Heart left ventricle (tissue), 16 donors: Measurements from ENCODE around the gene DKC1. TPM values are rescaled to one million over a fixed set of nuclear protein-coding genes. Genes with fewer than 3 reads are reported as not detected.

Experiments used
- ATAC-seq, 4 donors: fragments of 200-7000 bp; cut with Tn5 transposase; one replicate each; pipeline ENCODE4 v1.9.1; 2020 to 2022; ENCODE audit warnings: moderate library complexity in 4 of 4, mild to moderate bottlenecking in 3 of 4, moderate number of reproducible peaks in 1 of 4
- DNase-seq, 5 donors: peaks; one replicate each; pipeline ENCODE4 v3.0.0-alpha.2; 2020
- H3K27ac ChIP-seq, 12 donors: fragments of 200-600 bp; sonication (generic) in 4 of 12; one replicate each; pipeline versions ENCODE4 v1.5.0 to v1.8.0; 2016 to 2022; ENCODE audit warnings: mild to moderate bottlenecking in 2 of 12
- H3K27me3 ChIP-seq, 9 donors: fragments of 200-600 bp; sonication (generic) in 2 of 9; one replicate each; pipeline versions ENCODE4 v1.5.1 to v1.8.0; 2016 to 2022; ENCODE audit warnings: mild to moderate bottlenecking in 3 of 9
- H3K36me3 ChIP-seq, 9 donors: fragments of 200-600 bp; sonication (generic) in 2 of 9; one replicate each; pipeline versions ENCODE4 v1.5.0 to v1.8.0; 2018 to 2022; ENCODE audit warnings: mild to moderate bottlenecking in 2 of 9
- H3K4me1 ChIP-seq, 12 donors: fragments of 200-600 bp; sonication (generic) in 4 of 12; one replicate each; pipeline versions ENCODE4 v1.5.0 to v1.8.0; 2016 to 2022; ENCODE audit warnings: mild to moderate bottlenecking in 3 of 12
- H3K4me3 ChIP-seq, 12 donors: fragments of 200-600 bp; sonication (generic) in 4 of 12; one replicate each; pipeline versions ENCODE4 v1.5.0 to v1.8.0; 2017 to 2022; ENCODE audit warnings: mild to moderate bottlenecking in 9 of 12, moderate library complexity in 4 of 12
- H3K9me3 ChIP-seq, 12 donors: fragments of 200-600 bp; sonication (generic) in 4 of 12; one replicate each; pipeline versions ENCODE4 v1.5.0 to v1.8.0; 2016 to 2022; ENCODE audit warnings: mild to moderate bottlenecking in 1 of 12
- POLR2A ChIP-seq, 2 donors: fragments of 450-650 bp; IDR thresholded peaks; one replicate each; pipeline ENCODE4 v1.6.1; 2017; ENCODE audit warnings: antibody characterized with exemption in 2 of 2, mild to moderate bottlenecking in 2 of 2, moderate library complexity in 2 of 2
- WGBS, 4 donors: extraction: QIAGEN DNeasy Blood & Tissue Kit in 2 of 4; methylation state at CpG; one replicate each; pipeline versions ENCODE4 v1.1.5 to v1.1.7; 2013 to 2018; 5-methylcytosine and 5-hydroxymethylcytosine counted together
- intact Hi-C, 10 donors: fragments of 100-400 bp; cut with DNase I; formaldehyde crosslinking; loops; one replicate each; pipeline versions ENCODE4 v1.11.1 to v1.14.2; 2022
- polyA plus RNA-seq, 2 donors: library from polyadenylated mRNA; stranded (reverse); fragments of 200-250 nt; gene quantifications; one replicate each; pipeline ENCODE4 v1.2.3, GENCODE V29; 2013
- total RNA-seq, 9 donors: library from RNA; depleted of rRNA in 2 of 9; stranded (reverse); fragments of >200 nt in 2 of 9; fragmentation: NEBNext Ultra II Directional in 3 of 9; extraction: Animal tissue kit (Norgen Biotek cat#: 25700) in 3 of 9; gene quantifications; one replicate each; pipeline versions ENCODE4 v1.1.0 to v1.2.4, GENCODE V29; 2016 to 2023
- TF ChIP-seq, protein P1 (sequence below), 12 donors: fragments of 200-600 bp; sonication (generic) in 4 of 12; IDR thresholded peaks; one replicate each; pipeline versions ENCODE4 v1.5.0 to v1.8.0; 2018 to 2022; ENCODE audit warnings: antibody characterized with exemption in 12 of 12, mild to moderate bottlenecking in 5 of 12
- donor health status: ischemic (EF 13 %, LVEDD 7.1; RV severe dilation, severe dysfunction).
- donor health status: healthy with polysubstance abuse.
- donor health status: DM: no; HTN: yes; CAD: no.
- donor health status: DM: no; HTN: no; CAD: no.
- donor health status: ischemic (EF 25% LVEDD 6.9; RV normal size, moderate dysfunction).
- donor health status: ischemic (EF 25% LVEDD 5.7; RV mildly dilated, moderate dysfunction).
- donor health status: healthy.
- donor health status: DM: yes; HTN: yes; CAD: no.
- donor health status: ischemic (EF 35%, LVEDD 5.7; RV mildly dilated, moderate dysfunction).
- donor health status: nonischemic (EF 11% LVEDD 7.7; RV severe dilation, severe dysfunction).
- donor health status: DM: yes; HTN: yes; CAD: no.
- donor health status: PGD.
- donor health status: ischemic (EF 29% LVEDD 5.4; RV normal size, mild dysfunction).
- donor health status: nonischemic (EF 23%, LVEDD 6.1; RV moderate dilation, normal function).

The DKC1 gene
- total and polyA plus RNA-seq, 11 donors: 12.9 to 31.9 (median 23.6) TPM

DNA sequence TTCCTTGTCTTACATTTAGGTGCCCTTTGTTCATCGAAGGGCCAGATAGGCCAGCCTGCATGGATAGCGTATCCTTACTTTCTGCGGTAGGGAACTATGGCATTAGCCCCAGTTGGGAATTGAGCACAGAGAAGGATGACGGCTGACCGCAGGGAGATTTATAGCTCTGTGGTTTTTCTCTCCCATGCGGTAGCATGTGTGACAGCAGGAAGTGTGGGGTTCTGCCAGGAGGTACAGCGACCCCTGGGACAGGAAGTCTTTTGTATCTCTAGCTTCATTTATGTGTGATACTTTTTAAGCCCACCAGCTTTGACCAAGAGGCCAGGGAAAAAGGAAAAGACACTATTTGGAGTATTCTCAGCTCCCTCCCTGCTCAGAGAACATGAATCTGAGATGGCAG is 44.8 kb upstream of the DKC1 start:
- DNase-seq (no peak), ATAC-seq (peak in 3 of 4 donors; percentile 24 to 38 (median 33))
- Histone ChIP-seq H3K4me1 (peaks cover 0 to 63% (median 33%) of the 10 kb centered on the region in 12 donors), H3K9me3 (peaks cover 0 to 10% (median 0%) of the 10 kb centered on the region in 12 donors), H3K27ac (peak overlapping the region in 9 of 12 donors; percentile 14 to 85 (median 44)), H3K36me3 (peaks cover 0 to 21% (median 9%) of the 10 kb centered on the region in 9 donors), H3K4me3 (no peak overlapping the region), H3K27me3 (peaks cover 0 to 6% (median 0%) of the 10 kb centered on the region in 9 donors)
- TF ChIP-seq, protein P1, sequence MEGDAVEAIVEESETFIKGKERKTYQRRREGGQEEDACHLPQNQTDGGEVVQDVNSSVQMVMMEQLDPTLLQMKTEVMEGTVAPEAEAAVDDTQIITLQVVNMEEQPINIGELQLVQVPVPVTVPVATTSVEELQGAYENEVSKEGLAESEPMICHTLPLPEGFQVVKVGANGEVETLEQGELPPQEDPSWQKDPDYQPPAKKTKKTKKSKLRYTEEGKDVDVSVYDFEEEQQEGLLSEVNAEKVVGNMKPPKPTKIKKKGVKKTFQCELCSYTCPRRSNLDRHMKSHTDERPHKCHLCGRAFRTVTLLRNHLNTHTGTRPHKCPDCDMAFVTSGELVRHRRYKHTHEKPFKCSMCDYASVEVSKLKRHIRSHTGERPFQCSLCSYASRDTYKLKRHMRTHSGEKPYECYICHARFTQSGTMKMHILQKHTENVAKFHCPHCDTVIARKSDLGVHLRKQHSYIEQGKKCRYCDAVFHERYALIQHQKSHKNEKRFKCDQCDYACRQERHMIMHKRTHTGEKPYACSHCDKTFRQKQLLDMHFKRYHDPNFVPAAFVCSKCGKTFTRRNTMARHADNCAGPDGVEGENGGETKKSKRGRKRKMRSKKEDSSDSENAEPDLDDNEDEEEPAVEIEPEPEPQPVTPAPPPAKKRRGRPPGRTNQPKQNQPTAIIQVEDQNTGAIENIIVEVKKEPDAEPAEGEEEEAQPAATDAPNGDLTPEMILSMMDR (IDR thresholded peaks at IDR 0.05): no peak
- TF ChIP-seq POLR2A (IDR thresholded peaks at IDR 0.05): no peak
- intact Hi-C loops: loop anchor here in 2 of 10 donors (2.0 to 5.0 kb wide), 2 partner anchors 31 to 34 kb away; partner anchors contain the start of gene GAB3 (in 1 of the 2)
- 34 to 47% (median 39%) methylated on average over 7 of the region's 7 CpGs for WGBS, 4 donors

DNA sequence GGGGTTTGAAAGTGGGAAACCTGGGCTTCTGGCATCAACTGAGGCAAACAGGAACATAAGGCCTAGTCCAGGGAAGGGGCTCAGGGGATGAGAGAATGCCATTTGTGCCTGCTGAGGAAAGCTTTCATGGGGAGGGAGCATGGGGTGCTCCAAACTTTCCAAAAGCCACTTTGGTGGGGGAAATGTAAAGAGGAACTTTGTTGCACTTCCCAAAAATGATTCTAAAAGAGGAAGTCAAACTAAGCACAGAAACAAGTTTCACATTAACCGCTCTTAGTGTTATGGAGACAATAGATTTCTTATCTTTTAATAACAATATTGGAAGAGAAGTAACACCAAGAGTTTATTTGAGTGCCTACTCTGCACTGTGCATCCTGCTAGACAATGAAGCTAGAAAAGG is 44.0 kb upstream of the DKC1 start:
- intact Hi-C loops: loop anchor here in 1 of 10 donors (5.0 kb wide), 1 partner anchor 34 kb away; the partner anchor contains the start of gene GAB3
- no peak for DNase-seq
- WGBS, 4 donors: 55 to 81% (median 65%) methylated on average over 1 of the region's 1 CpG
- Histone ChIP-seq H3K27ac (peak overlapping the region in 9 of 12 donors; percentile 4 to 85 (median 44)), H3K9me3 (peaks cover 0 to 10% (median 0%) of the 10 kb centered on the region in 12 donors), H3K36me3 (peaks cover 0 to 18% (median 7%) of the 10 kb centered on the region in 9 donors), H3K27me3 (peaks cover 0 to 6% (median 0%) of the 10 kb centered on the region in 9 donors), H3K4me1 (peaks cover 0 to 59% (median 26%) of the 10 kb centered on the region in 12 donors), H3K4me3 (no peak overlapping the region)
- peak in 2 of 4 donors; percentile 20 to 51 for ATAC-seq
- TF ChIP-seq, protein P1 (IDR thresholded peaks at IDR 0.05): no peak
- TF ChIP-seq POLR2A (IDR thresholded peaks at IDR 0.05): no peak

DNA sequence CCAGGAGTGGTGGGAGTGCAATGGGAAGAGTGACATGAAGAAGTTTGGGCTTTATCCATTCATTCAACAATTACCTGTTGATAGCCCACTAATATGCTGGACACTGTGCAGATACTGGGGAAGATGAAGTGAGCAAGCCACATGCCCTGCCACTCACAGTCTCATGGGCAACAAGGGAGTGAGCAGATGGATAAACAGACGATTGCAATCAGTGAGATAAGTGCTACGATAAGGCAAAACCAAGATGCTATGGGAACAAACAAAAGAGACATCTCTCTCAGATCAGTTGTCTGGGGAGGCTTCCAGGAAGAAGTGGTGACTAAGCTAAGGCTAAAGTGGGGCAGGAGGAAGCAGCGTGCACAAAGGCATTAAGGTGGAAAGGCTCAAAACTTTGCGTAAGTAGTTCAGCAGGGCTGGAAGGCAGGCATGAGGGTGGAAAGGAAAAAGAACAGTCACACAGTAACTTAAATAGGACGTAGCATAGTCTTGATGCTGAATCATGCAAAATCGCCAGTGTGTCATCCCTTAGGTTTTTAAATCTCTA is 43.5 kb upstream of the DKC1 start:
- DNase-seq (no peak), ATAC-seq (peak in 3 of 4 donors; percentile 26 to 62 (median 44))
- peaks cover 0 to 15% (median 7%) of the 10 kb centered on the region in 9 donors for H3K36me3 ChIP-seq
- TF ChIP-seq, protein P1 (IDR thresholded peaks at IDR 0.05): no peak
- peaks cover 0 to 6% (median 0%) of the 10 kb centered on the region in 9 donors for H3K27me3 ChIP-seq
- intact Hi-C loops: loop anchor here in 1 of 10 donors (5.0 kb wide), 1 partner anchor 33 kb away; the partner anchor contains the start of gene GAB3
- peaks cover 0 to 60% (median 26%) of the 10 kb centered on the region in 12 donors for H3K4me1 ChIP-seq
- peaks cover 0 to 10% (median 0%) of the 10 kb centered on the region in 12 donors for H3K9me3 ChIP-seq
- peak overlapping the region in 4 of 12 donors; percentile 17 to 85 (median 46) for H3K27ac ChIP-seq
- WGBS, 4 donors: 46 to 54% (median 52%) methylated on average over 6 of the region's 6 CpGs
- no peak overlapping the region for H3K4me3 ChIP-seq

DNA sequence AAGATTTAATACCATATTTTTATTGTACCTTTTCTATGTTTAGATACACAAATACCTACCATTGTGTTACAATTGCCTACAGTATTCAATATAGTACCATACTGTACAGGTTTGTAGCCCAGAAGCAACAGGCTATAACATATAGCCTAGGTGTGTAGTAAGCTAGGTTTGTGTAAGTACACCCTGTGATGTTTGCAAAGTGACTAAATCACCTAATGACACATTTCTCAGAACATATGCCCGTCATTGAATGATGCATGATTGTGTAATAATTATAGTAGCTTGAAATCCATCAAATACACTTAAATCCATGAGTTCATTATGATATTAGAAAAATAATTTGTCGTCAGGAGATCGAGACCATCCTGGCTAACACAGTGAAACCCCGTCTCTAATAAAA is 42.6 kb upstream of the DKC1 start:
- intact Hi-C loops: no loop called here
- Histone ChIP-seq H3K27ac (peak overlapping the region in 1 of 12 donors; percentile 85), H3K4me3 (no peak overlapping the region), H3K4me1 (peaks cover 0 to 59% (median 27%) of the 10 kb centered on the region in 12 donors), H3K9me3 (peaks cover 0 to 10% (median 0%) of the 10 kb centered on the region in 12 donors), H3K27me3 (peaks cover 0 to 6% (median 0%) of the 10 kb centered on the region in 9 donors), H3K36me3 (peaks cover 0 to 11% (median 7%) of the 10 kb centered on the region in 9 donors)
- DNase-seq (no peak), ATAC-seq (no peak)
- TF ChIP-seq POLR2A (IDR thresholded peaks at IDR 0.05): no peak
- TF ChIP-seq, protein P1 (IDR thresholded peaks at IDR 0.05): no peak
- WGBS, 4 donors: 64 to 88% (median 72%) methylated on average over 4 of the region's 4 CpGs
